ENCODE data around the gene MOV10. TPM values are rescaled to one million over a fixed set of nuclear protein-coding genes. Genes with fewer than 3 reads are reported as not detected.

The MOV10 gene
- total and polyA plus RNA-seq, 2 experiments from 2014 or later: 62.0 to 96.2 TPM

DNA sequence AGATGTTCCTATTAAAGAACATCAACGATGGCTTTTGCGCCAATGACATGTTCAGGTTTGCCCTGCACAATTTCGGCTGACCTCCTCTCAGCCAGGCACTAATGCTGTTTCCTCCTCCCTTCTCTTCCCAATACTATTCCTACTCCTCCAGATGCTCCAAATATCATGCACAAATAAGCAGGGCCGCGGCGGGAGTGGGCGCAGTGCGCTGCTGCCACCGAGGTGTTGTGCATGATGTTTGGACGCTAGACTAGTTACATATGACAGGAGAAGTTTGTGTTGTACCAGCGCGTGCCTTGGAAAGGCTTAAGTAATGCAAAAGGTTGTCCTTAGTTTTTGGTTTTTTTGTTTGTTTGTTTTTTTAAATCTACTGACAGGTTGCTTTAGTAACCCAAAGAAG, 73.9 kb downstream of the MOV10 start:
- H3K27me3 ChIP-seq: peaks cover 23% of the 10 kb centered on the region
- H3K4me3 ChIP-seq: no peak overlapping the region
- no peaks in the 10 kb centered on the region for H3K4me1 ChIP-seq (ENCODE audit: low read depth)
- no peak overlapping the region for H3K27ac ChIP-seq
- H3K9me3 ChIP-seq (ENCODE audit: low read depth): no peaks in the 10 kb centered on the region
- TF ChIP-seq, protein P1, sequence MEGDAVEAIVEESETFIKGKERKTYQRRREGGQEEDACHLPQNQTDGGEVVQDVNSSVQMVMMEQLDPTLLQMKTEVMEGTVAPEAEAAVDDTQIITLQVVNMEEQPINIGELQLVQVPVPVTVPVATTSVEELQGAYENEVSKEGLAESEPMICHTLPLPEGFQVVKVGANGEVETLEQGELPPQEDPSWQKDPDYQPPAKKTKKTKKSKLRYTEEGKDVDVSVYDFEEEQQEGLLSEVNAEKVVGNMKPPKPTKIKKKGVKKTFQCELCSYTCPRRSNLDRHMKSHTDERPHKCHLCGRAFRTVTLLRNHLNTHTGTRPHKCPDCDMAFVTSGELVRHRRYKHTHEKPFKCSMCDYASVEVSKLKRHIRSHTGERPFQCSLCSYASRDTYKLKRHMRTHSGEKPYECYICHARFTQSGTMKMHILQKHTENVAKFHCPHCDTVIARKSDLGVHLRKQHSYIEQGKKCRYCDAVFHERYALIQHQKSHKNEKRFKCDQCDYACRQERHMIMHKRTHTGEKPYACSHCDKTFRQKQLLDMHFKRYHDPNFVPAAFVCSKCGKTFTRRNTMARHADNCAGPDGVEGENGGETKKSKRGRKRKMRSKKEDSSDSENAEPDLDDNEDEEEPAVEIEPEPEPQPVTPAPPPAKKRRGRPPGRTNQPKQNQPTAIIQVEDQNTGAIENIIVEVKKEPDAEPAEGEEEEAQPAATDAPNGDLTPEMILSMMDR (IDR thresholded peaks at IDR 0.05; ENCODE audit: low read depth, low read length): no peak
- DNase-seq (ENCODE audit: low read depth in 1 of 2, low spot score in 1 of 2): no peak
- H3K36me3 ChIP-seq: no peaks in the 10 kb centered on the region

Other genes starting within 250 kb of the MOV10 start
- 0.74 and 1.2 TPM in 2 replicates for gene WNT2B, start 165.7 kb upstream of the MOV10 start, total RNA-seq
- gene WNT2B, start 165.7 kb upstream of the MOV10 start, polyA plus RNA-seq: 1.1 and 1.5 TPM in 2 replicates
- gene ST7L, start 55.5 kb upstream of the MOV10 start, total RNA-seq: 15.5 and 19.7 TPM in 2 replicates
- 26.6 and 27.1 TPM in 2 replicates for gene ST7L, start 55.5 kb upstream of the MOV10 start, polyA plus RNA-seq
- gene CAPZA1, start 54.8 kb upstream of the MOV10 start, total RNA-seq: 94.9 and 102 TPM in 2 replicates
- gene CAPZA1, start 54.8 kb upstream of the MOV10 start, polyA plus RNA-seq: 122 and 130 TPM in 2 replicates
- 257 and 311 TPM in 2 replicates for gene RHOC, start 32.5 kb downstream of the MOV10 start, total RNA-seq
- 265 and 358 TPM in 2 replicates for gene RHOC, start 32.5 kb downstream of the MOV10 start, polyA plus RNA-seq
- 13.2 and 21.9 TPM in 2 replicates for gene PPM1J, start 40.7 kb downstream of the MOV10 start, total RNA-seq
- gene PPM1J, start 40.7 kb downstream of the MOV10 start, polyA plus RNA-seq: 20.1 and 28.6 TPM in 2 replicates

All from cardiac muscle cell (in vitro differentiated cells and primary cell).